Measurements from ENCODE around the gene LCLAT1.
"Not testable (repeated sequence)": the region's sequence is repeated elsewhere in the genome, so short reads cannot be mapped to it uniquely, and the experiment has no call there.

- not testable (repeated sequence) for TF ChIP-seq CTCF, POLR2AphosphoS5 (IDR thresholded peaks at IDR 0.05)
Measured at GRCh38 chr2:30513649-30514048, 66.6 kb downstream of the LCLAT1 start.

All from prostate gland (tissue), 2 donors.